HG03039 (cell line): ENCODE results near the gene BICRA.
A peak's percentile ranks its signal among the peaks of the same experiment; 100 is the strongest.
"Not testable (repeated sequence)": the region's sequence is repeated elsewhere in the genome, so short reads cannot be mapped to it uniquely, and the experiment has no call there.

Experiments
- ATAC-seq: cut with Tn5 transposase; IDR thresholded peaks from one replicate; pipeline ENCODE4 v1.9.1; 2021; ENCODE audit warnings: mild to moderate bottlenecking, moderate library complexity; ENCODE audit not compliant: unreplicated experiment

BICRA gene

DNA sequence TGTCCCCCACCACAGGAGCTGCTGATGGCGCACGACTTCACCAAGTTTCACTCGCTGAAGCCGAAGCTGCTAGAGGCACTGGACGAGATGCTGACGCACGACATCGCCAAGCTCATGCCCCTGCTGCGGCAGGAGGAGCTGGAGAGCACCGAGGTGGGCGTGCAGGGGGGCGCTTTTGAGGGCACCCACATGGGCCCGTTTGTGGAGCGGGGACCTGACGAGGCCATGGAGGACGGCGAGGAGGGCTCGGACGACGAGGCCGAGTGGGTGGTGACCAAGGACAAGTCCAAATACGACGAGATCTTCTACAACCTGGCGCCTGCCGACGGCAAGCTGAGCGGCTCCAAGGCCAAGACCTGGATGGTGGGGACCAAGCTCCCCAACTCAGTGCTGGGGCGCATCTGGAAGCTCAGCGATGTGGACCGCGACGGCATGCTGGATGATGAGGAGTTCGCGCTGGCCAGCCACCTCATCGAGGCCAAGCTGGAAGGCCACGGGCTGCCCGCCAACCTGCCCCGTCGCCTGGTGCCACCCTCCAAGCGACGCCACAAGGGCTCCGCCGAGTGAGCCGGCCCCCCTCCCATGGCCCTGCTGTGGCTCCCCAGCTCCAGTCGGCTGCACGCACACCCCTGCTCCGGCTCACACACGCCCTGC lies 132.1 kb downstream of the BICRA start:
- ATAC-seq: no peak

DNA sequence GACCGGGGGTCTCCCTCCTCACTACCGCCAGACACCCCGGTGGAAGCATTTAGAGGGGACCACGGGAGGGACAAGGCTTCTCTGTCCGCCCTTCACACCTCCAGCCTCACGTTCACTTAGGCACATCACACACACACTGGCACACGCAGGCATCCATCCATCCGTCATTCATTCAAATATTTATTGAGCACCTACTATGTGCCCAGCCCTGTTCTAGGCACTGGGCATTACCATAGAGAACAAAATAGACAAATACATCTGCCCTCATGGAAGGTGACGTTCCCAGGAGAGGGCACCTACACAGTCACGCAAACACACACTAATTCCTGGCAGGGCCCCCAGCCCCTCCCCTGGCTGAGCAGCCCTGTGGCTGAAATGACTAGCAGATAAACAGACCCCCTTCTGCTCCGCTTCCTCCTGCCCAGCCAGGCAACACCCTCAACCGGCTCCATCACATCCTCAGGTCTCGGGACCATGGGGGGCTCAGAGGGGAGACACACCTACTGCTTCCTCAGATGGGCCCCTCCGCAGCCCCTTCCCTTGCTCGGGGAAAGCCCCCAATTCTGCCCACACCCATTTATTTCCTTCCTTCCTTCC lies 132.7 kb downstream of the BICRA start:
- ATAC-seq: no peak

DNA sequence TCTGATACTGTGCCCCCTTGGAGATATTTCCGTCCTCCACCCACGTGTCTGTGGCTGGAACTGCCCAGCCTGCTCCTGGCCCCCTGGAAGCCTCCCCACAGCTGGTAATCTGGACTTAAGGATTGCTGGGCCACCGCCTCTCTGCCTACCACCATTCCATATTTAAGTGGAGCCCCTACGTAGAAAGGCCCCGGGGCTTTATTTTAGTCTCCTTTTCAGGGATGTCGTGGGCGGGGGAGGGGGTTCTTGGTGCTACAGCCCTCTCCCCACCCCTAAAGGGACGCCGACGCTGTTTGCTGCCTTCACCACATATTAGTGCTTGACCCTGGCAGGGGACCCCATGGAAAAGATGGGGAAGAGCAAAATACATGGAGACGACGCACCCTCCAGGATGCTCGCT lies 133.7 kb downstream of the BICRA start:
- no peak for ATAC-seq

DNA sequence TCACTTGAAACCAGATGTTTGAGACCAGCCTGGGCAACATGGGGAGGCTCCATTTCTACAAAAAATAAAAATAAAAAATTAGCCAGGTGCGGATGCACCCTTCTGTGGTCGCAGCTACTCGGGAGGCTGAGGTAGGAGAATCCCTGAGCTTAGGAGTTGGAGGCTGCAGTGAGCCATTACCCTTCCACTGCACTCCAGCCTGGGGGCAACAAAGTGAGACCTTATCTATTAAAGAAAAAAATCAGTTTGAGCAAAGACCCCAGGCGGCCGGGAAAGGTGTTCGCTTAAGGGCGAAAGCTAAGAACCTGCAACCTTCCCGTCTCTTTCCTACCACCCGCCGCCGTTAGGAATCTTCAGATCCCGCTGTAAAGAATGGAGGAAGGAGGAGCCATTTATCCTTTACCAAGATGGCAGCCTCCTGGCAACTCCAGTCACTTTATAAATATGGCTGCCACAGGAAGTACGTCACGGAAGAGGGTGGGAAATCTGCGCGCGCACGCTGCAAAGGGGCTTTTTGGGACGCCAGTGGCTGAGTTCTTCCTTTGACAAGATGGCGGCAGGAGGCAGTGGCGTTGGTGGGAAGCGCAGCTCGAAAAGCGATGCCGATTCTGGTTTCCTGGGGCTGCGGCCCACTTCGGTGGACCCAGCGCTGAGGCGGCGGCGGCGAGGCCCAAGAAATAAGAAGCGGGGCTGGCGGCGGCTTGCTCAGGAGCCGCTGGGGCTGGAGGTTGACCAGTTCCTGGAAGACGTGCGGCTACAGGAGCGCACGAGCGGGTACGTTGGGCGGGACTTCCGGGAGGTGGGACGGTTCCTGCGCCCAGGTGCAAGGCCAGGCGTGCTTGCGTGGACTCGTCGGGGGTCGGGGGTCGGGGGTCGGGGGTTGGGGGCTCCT lies 136.3 kb downstream of the BICRA start, which contains the start of gene NOP53:
NOP53 (plus strand) TSS at position 537 of the 892 bp plus-strand sequence; CDS start at position 551, 14 bp downstream.
- peak; percentile 68 for ATAC-seq

DNA sequence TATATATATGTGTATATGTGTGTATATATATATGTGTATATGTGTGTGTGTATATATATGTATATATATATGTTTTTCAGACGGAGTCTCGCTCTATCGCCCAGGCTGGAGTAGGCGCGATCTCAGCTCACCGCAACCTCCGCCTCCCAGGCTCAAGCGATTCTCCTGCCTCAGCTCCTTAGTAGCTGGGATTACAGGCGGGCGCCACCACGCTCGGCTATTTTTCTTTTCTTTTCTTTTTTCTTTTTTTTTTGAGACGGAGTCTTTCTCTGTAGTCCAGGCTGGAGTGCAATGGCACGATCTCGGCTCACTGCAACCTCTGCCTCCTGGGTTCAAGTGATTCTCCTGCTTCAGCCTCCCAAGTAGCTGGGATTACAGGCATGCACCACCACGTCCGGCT lies 137.2 kb downstream of the BICRA start:
- ATAC-seq: not testable (repeated sequence)

DNA sequence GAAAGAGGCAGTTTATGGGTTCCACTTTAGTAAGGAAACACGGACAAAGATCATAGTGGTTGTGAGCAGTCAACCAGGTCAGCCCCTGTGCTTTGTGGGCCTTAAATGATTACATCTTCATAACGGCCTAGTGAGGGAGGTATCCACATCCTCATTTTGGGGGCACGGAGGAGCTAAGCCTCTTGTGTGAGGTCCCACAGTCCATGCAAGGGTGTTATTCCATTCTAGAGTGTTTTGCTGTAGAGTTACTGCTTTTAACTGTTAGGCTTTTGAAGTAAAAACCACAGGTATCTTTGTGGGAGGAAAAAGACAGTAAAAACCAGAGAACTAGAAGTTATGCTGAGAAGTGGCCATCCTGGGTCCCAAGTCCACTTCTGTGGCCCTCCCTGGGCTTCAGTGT lies 140.4 kb downstream of the BICRA start:
- no peak for ATAC-seq

DNA sequence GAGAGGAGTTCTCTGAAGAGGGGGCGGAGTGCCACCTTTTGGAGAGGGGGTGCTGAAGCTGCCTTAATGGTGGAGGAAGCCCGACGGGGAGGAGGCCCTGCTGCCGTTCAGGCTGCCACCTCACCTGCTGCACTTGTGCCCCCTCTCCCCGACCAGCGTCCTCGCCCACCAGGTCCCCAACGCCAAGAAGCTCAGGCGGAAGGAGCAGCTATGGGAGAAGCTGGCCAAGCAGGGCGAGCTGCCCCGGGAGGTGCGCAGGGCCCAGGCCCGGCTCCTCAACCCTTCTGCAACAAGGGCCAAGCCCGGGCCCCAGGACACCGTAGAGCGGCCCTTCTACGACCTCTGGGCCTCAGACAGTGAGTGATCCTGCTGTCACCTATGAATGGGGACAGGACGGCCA lies 141.8 kb downstream of the BICRA start:
- ATAC-seq: no peak

DNA sequence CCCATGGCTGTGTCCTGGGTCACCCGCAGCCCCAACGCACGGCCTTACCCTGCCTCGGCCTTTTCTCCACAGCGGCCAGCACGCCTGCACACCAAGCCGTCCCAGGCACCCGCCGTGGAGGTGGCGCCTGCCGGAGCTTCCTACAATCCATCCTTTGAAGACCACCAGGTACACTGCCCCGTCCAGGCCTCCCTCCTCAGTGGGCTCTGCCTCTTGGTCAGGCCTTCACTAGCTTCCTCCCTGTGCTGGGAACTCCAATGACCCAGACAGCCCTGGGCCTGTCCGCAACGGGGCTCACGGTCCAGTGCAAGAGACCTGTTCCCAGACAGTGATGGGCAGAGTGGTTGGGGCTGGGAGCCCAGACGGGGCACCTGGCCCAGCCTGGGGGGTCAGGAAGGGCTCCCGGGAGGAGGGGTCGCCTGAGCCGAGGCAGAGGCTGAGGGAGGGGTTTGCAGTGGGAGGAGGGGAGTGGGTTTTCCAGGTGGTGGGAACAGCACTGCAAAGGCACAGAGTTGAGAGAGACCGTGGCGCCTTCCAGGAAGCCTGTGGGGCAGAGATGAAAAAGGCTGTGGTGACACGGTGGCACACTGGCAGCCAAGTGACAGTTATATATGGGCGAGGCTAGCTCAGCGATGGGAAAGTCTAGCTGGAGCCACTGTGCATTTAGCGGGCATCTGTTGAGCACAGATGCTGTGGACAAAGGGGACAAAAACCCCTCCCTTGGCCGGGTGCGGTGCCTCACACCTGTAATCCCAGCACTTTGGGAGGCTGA lies 143.7 kb downstream of the BICRA start:
- no peak for ATAC-seq
